B cell (primary cell): ENCODE measurements around the gene TIMM44.
A peak's percentile ranks its signal among the peaks of the same experiment; 100 is the strongest.

Source experiments
- CTCF ChIP-seq: fragments of 200-600 bp; IDR thresholded peaks from one replicate; pipeline ENCODE4 v1.8.0; 2022; ENCODE audit warnings: antibody characterized with exemption, mild to moderate bottlenecking
- EZH2 ChIP-seq: IDR thresholded peaks from 2 replicates; pipeline ENCODE4 v1.6.1; 2012; ENCODE audit warnings: borderline replicate concordance, low read depth, mild to moderate bottlenecking, moderate library complexity, low read length; ENCODE audit not compliant: insufficient read depth, poor library complexity, severe bottlenecking

GRCh38 chr19:7917267-7918061 lies 26.0 kb downstream of the TIMM44 start:
- TF ChIP-seq CTCF (peak; percentile 75), EZH2 (peak; percentile 63)
